ENCODE data around the gene TMEM181.
"Not testable (repeated sequence)": the region's sequence is repeated elsewhere in the genome, so short reads cannot be mapped to it uniquely, and the experiment has no call there.

Gene TMEM181

GRCh38 chr6:158597565-158597964, 37.7 kb downstream of the TMEM181 start:
- DNase-seq = no peak

DNA sequence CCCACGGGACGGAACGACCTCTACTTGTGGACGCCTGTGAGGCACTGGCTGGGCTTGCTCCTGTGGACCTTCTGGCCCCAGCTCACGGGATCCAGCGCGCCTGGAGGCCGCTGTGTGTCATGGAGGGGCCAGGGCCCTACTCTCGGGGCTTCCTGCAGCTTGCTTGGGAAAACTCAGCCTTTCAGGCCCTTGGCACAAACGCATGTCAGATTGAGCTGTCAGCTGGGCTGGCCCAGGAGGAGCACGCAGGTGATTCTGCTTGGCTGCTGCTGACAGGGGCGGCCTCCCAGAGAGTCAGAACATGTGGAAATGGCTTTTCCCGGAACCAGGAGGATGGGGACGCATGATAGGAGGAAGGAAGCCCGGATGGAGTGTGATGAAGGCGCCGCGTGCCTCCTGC, 39.7 kb downstream of the TMEM181 start:
- no peak for DNase-seq

DNA sequence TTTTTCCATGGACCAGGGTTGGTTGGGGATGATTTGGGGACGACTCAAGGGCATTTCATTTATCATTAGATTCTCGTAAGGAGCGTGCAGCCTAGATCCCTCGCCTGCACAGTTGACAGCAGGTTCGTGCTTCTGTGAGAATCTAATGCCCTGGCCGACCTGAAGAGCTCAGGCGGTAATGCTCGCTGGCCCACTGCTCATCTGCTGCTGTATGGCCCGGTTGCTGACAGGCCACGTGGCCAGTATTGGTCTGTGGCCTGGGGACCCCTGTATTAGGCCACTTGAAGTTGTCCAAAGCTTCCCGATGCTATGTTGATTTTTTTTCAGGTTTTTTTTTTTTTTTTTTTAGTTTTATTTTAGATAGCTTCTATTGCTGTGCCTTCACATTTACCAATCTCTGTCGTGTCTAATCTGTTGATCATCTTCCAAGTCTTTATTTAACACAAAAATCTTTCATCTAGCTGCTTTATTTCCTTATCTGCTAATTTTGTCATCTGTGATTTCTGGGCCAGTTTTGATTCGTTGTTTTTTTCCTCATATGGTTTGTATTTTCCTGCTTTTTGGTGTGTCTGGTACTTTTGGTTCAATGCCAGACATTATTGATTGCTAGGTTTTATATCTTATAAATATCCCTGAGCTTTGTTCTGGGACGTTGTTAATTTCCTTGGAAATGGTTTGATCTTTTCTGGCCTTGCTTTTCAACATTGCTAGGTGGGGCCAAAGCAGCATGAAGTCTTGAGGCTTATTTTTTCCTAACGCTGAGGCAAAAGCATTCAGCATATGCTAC, 43.6 kb downstream of the TMEM181 start:
- no peak for DNase-seq

- DNase-seq = no peak
Measured at GRCh38 chr6:158604048-158604406, 44.1 kb downstream of the TMEM181 start.

GRCh38 chr6:158605266-158605878, 45.5 kb downstream of the TMEM181 start:
- DNase-seq = peak; percentile 8

DNA sequence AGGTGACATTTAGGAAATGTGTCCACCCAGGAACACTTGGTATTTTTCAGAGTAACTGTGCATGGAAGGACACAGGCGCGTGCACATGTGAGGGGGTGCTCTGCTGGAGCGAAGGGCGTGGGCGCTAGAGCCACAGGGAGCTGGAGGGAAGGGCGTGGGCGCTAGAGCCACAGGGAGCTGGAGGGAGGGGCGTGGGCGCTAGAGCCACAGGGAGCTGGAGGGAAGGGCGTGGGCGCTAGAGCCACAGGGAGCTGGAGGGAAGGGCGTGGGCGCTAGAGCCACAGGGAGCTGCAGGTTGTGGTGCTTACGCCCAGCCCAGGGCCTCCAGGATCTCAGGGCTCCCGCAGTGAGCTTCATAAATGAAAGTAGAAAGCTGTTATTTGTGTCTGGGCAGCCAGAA, 46.1 kb downstream of the TMEM181 start:
- DNase-seq = not testable (repeated sequence)

GRCh38 chr6:158606935-158607334, 47.0 kb downstream of the TMEM181 start:
- DNase-seq = no peak

- no peak for DNase-seq
Measured at GRCh38 chr6:158607411-158608170, 47.7 kb downstream of the TMEM181 start.

DNA sequence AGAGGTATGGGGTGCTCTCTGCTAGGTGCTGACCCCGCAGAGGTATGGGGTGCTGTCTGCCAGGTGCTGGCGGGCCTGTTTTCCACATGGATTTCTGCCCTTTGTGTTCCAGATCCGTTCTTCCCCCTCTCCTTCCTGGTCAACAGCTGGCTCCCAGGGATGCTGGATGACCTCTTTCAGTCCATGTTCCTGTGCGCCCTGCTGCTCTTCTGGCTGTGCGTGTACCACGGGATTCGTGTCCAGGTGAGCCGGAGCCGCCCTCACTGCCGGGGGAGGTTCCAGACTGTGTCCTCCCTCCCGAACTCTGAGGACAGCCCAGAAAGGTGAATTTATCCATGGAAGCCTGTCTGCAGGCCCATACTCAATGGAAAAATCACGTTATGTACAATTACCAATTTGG, 48.3 kb downstream of the TMEM181 start:
- DNase-seq = no peak

DNA sequence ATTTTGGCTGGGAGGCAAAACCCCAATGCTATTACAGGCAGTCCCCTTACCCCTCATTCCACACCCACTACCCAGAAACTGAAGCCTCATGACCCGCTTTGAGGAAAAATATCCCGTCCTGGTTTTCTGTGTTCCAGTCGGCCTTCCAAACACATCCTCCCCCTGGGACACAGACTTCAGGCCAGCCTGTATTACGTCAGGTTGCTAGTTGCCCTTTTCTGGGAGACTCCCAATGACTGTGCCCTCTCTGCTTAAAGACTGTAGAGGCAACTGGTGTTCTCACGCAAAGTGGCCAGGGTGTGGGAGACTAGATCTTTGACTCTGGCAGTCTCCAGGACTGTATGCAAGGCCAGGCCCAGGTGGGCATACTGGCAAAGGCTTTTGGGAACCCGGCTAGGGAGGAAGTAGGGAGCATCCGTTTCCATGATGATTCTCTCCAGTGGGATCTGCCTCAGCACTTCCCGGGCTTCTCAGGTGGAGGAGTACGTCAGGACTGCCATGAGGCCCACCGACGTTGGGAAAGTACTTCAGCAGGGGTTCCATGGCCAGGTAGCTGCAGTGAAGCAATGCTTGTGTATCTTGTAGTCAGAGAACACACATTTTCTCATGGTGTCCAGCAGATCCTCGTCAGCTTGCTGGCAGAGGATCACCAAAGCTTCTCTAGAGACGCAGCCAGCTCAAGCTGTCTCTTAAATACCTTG, 49.7 kb downstream of the TMEM181 start:
- no peak for DNase-seq

DNA sequence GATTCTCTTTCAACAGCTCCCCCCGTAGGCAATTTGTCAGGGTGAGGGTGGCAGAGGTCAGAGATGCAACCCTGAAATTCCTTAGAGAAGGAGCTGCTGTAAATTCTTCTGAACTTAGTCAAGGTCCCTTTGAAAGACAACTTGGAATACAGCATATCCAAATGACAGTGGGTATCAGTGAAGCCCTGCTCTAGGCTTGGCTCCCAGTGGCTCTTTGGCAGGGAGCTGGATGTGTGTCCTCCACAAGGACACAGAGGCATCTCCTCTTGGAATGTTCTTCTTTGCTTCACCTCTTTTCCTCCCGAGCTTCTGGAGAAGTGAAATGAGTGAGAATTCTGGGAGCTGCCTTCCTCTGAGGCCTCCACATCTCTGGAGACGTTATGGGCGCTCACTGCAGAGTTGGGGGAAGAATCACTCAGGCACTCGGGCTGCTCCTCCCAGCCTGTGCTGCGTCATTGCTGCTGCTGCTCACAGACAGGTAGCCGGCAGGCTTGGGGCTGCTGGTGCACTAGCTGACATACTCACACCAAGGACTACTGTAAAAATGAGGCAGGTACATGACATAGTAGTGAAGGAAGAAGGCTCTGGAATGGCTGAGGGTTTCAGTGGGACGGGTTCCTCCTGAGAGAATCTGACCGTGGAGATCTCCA, 50.6 kb downstream of the TMEM181 start:
- no peak for DNase-seq

DNA sequence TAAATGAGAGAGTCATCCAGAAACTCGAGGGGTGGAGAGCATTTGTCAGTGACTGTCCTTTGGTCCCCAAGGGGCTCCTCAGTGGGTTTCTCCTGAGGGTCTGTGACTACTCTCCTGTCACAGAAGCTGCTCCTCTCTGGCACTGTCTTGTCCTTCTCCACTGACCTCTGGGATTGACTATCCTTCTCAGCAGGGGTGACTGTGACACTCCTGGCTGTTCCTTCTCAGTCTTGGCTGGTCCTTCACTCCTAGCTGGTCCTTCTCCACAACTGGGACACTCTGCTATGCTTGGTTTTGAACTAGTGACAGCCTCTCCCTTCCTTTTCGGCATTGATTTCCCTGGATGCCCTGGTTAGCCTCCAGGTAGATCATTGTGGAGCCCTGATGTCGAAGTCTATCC, 51.1 kb downstream of the TMEM181 start:
- no peak for DNase-seq

DNA sequence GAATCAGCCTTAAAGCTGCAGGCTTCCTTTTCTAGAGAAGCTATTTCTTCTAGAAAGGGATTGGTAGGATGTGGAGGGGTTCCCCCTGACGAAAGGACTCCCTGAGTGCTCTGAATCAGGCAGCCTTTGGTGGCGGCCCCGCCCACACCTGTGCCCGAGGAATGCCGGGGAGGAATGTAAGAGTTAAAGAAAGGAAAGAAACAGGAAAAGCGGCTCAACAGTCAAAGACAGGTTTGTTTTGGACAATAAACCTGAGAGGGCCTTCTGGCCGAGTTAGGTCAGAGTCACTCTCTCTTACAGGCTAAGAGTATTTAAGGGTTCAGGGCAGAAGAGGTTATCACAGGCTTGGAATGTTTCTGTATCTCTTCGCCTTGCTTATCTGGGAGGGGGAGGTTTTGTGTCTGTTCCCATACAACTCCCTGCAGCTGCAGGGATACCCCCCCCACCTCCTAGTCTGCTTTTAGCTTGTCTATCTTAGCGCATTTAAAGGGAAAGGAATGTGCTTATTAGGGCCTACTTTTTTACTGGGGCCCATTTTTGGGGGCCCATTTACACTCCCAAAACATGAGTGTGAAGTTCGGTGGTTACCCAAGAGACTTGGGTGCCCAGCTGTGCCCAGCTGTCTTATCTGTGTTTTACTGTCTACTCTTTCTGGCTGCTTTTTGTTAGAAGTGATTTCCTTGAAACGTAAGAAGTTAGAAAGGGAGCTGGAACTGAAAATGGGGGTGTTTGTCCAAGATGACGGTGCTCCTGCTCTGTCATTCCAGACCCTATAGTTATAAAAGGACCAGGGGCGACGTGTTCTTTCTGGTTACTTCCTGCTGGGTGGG, 51.9 kb downstream of the TMEM181 start:
- DNase-seq = no peak

- DNase-seq = not testable (repeated sequence)
Measured at GRCh38 chr6:158614606-158615005, 54.7 kb downstream of the TMEM181 start.

GRCh38 chr6:158618289-158618688, 58.4 kb downstream of the TMEM181 start:
- not testable (repeated sequence) for DNase-seq

GRCh38 chr6:158619922-158620801, 60.3 kb downstream of the TMEM181 start:
- DNase-seq = no peak

DNA sequence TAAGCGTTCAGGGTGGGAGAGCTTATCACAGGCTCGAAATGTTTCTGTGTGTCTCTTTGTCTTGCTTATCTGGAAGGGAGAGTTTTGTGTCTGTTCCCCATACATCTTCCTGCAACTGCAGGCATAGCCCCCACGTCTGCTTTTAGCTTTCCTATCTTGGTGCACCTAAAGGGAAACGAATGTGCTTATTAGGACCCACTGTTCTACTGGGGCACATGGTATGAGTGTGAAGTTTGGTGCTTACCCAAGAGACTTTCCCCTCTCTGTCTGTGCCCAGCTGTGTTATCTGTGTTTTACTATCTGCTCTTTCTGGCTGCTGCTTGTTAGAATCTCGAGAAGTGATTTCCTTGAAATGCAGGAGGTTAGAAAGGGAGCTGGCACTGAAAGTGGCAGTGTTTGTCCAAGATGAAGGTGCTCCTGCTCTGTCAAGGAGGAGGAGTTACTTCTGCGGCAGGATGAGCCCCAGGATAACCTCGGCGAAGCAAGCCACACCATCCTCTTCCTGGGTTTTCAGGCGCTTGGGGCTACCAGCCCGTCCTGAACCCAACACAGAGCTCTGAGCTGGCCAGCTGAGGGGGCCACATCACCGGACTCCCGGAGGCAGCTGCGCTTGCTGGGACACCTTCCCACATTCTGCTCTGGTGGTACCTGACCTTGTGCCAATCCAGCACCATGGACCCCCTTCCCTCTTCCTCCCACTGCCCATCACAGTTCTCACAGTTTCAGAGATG, 61.2 kb downstream of the TMEM181 start:
- DNase-seq = no peak

- no peak for DNase-seq
Measured at GRCh38 chr6:158621694-158622544, 62.0 kb downstream of the TMEM181 start.

Measured in effector CD8-positive, alpha-beta T cell (primary cell).